ENCODE results near the gene PLGRKT.
A peak's percentile ranks its signal among the peaks of the same experiment; 100 is the strongest.
"Not testable (repeated sequence)": the region's sequence is repeated elsewhere in the genome, so short reads cannot be mapped to it uniquely, and the experiment has no call there.

PLGRKT gene

GRCh38 chr9:5437254-5438216, at the start of gene PLGRKT:
TSS of gene PLGRKT (minus strand) at chr9:5437925. CDS start at chr9:5431977, 5,948 bp downstream.
- peak; percentile 91 for DNase-seq (ENCODE audit: low spot score)

- no peak for DNase-seq (ENCODE audit: low spot score)
These were observed 49.3 kb upstream of the PLGRKT start for GRCh38 chr9:5486988-5487387.

GRCh38 chr9:5485378-5486085, 47.8 kb upstream of the PLGRKT start:
- DNase-seq (ENCODE audit: low spot score) = no peak

GRCh38 chr9:5483306-5483705, 45.6 kb upstream of the PLGRKT start:
- no peak for DNase-seq (ENCODE audit: low spot score)

- no peak for DNase-seq (ENCODE audit: low spot score)
These were observed 44.5 kb upstream of the PLGRKT start for GRCh38 chr9:5482194-5482593.

- no peak for DNase-seq (ENCODE audit: low spot score)
These were observed 43.8 kb upstream of the PLGRKT start for GRCh38 chr9:5481322-5482040.

GRCh38 chr9:5480919-5481318, 43.2 kb upstream of the PLGRKT start:
- no peak for DNase-seq (ENCODE audit: low spot score)

GRCh38 chr9:5479994-5480694, 42.4 kb upstream of the PLGRKT start:
- DNase-seq (ENCODE audit: low spot score) = no peak

GRCh38 chr9:5478206-5478605, 40.5 kb upstream of the PLGRKT start:
- DNase-seq (ENCODE audit: low spot score) = no peak

- not testable (repeated sequence) for DNase-seq (ENCODE audit: low spot score)
These were observed 37.9 kb upstream of the PLGRKT start for GRCh38 chr9:5475611-5476010.

GRCh38 chr9:5470816-5471215, 33.1 kb upstream of the PLGRKT start:
- no peak for DNase-seq (ENCODE audit: low spot score)

- no peak for DNase-seq (ENCODE audit: low spot score)
These were observed 32.4 kb upstream of the PLGRKT start for GRCh38 chr9:5470122-5470521.

GRCh38 chr9:5468850-5469249, 31.1 kb upstream of the PLGRKT start:
- DNase-seq (ENCODE audit: low spot score) = no peak

GRCh38 chr9:5466766-5467165, 29.0 kb upstream of the PLGRKT start:
- no peak for DNase-seq (ENCODE audit: low spot score)

- DNase-seq (ENCODE audit: low spot score) = no peak
These were observed 28.3 kb upstream of the PLGRKT start for GRCh38 chr9:5466005-5466404.

GRCh38 chr9:5464831-5465330, 27.2 kb upstream of the PLGRKT start:
- DNase-seq (ENCODE audit: low spot score) = not testable (repeated sequence)

- DNase-seq (ENCODE audit: low spot score) = no peak
These were observed 22.4 kb upstream of the PLGRKT start for GRCh38 chr9:5460157-5460556.

- DNase-seq (ENCODE audit: low spot score) = peak; percentile 30
These were observed 21.6 kb upstream of the PLGRKT start for GRCh38 chr9:5459289-5459829.

- peak; percentile 47 for DNase-seq (ENCODE audit: low spot score)
These were observed 17.5 kb upstream of the PLGRKT start for GRCh38 chr9:5455181-5455580.

GRCh38 chr9:5453673-5454072, 15.9 kb upstream of the PLGRKT start:
- DNase-seq (ENCODE audit: low spot score) = no peak

- DNase-seq (ENCODE audit: low spot score) = no peak
These were observed 15.3 kb upstream of the PLGRKT start for GRCh38 chr9:5453004-5453403.

All from AG08395 (cell line).